H54 (cell line): ENCODE results near the gene CPLX3.

Experiments
- DNase-seq: peaks from one replicate; pipeline ENCODE4 v3.0.0; 2011; ENCODE audit warnings: low spot score, mixed read lengths; ENCODE audit not compliant: insufficient read length
- FAIRE-seq: peaks from 3 replicates; lab custom pipeline; 2011; peaks lifted over from hg19 to GRCh38; lab: Jason Lieb, UNC
- POLR2A ChIP-seq: IDR thresholded peaks from 2 replicates; pipeline ENCODE4 v1.6.1; 2011; ENCODE audit warnings: low read depth, mild to moderate bottlenecking, low read length

The CPLX3 gene

DNA sequence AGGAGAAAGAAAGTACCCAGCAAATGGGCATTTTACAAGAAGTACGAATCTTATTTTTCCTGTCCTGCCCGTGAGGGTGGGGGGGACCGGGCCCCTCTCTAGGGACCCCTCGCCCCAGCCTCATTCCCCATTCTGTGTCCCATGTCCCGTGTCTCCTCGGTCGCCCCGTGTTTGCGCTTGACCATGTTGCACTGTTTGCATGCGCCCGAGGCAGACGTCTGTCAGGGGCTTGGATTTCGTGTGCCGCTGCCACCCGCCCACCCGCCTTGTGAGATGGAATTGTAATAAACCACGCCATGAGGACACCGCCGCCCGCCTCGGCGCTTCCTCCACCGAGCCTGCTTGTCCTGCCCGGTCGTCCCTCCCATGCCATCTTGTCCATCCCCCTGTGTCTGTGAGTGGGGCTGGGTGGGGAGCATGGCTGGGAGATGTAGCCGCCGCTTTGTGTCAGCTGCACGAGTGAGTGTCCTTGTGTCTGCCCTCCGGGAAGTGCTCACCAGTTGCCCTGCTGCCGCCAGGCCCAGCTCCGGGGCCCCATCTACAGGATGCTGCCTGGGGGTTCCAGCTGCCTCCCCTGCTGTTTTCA is 23.5 kb upstream of the CPLX3 start:
- no peak for FAIRE-seq
- TF ChIP-seq POLR2A = no peak
- DNase-seq = no peak

DNA sequence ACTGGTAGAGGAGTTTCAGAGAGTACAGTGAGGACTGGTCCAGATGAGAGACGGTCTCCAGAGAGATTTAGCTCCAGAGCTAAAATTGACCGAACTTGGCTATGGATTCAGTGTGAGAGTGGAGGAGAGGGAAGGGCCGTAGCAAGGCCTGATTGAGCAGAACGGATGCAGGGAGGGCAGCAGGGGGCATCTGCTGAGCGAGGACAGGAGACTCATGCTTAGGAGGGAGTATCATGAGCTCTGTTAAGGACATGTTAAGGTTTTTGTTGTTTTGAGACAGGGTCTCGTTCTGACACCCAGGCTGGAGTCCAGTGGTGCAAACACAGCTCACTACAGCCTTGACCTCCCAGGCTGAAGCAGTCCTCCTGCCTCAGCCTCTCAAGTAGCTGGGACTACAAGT is 21.5 kb upstream of the CPLX3 start:
- no peak for FAIRE-seq
- no peak for DNase-seq
- no peak for TF ChIP-seq POLR2A

DNA sequence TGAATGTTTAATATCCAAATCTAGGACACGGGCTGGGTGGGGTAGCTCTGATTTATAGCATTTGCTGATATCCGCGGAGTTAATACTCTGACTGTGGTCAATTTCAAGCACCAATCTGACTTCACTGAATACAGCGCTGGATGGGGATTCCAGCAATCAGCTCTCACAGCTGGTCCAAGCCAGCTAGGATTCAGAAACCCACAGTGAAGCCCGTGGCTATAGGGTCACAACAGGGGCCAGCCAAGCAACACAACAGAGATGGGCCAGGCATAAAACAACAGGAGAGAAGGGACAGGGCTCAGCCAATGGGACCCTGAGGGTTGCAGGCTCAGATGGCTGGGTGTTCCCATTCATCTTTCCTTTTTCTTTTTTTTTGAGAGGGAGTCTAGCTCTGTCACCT is 19.1 kb upstream of the CPLX3 start:
- no peak for TF ChIP-seq POLR2A
- DNase-seq (no peak), FAIRE-seq (no peak)

DNA sequence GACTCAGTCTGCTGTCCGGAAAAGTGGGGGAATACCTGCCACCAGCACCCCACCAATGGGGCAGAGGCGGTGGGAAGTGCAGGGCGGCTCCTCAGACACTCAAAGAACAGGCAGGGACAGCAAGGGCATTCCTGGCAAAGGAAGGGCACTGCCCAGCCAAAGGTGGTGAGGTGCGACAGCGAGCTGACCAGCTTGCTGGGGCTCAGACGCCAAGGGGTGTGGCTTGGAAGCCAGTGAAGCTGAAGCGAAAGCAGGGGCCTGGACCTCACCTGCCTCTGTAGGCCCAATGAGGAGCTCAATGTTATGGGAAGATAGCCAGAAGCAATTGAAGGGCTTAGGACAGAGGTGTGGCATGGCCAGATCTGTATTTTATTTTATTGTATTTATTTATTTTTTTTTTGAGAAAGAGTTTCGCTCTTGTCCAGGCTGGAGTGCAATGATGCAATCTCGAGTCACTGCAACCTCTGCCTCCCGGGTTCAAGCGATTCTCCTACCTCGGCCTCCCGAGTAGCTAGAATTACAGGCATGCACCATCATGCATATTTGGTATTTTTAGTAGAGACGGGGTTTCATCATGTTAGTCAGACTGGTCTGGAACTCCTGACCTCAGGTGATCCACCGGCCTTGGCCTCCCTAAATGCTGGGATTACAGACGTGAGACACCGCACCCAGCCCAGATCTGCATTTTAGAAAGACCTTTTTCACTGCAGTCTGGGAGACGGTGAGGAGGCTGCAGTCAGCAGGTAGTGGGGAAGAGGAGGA is 18.2 kb upstream of the CPLX3 start:
- no peak for TF ChIP-seq POLR2A
- DNase-seq = no peak
- FAIRE-seq = no peak

DNA sequence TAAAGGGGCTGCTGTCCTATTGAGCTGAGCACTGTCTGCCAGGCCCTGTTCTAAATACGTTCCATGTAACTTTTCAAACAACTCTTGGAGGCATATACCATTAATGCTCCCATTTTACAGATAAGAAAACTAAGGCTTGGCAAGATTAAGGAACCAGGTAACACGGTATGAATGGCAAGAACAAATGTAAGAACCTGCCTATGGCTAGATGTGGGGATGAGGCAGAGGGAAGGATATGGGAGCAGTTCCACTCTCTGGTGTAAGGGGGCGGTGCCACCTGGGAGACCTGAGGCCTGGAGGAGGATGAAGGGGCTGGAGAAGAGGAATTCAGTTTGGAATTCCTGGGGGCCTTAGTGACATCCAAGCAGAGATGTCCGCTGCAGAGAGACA is 17.6 kb upstream of the CPLX3 start:
- no peak for TF ChIP-seq POLR2A
- no peak for DNase-seq
- no peak for FAIRE-seq

DNA sequence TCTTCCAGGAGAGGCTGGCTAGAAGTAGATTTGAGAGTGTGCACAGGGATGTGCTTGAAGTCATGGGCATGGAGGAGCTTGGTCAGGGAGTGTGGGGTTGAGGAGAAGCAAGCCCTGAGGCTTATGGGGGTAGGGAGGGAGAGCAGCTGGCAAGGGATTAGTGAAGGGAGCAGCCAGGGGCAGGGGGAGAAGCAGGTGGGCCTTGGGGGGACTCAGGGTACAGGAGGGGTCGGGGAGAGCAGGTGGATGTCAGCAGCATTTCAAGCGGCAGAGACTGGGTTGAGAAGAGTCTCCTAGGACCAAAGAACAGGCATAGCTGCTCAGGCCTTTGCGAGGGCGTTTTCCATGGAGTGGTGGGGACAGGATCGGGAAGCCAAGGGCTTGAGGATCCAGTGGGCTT is 17.2 kb upstream of the CPLX3 start:
- no peak for FAIRE-seq
- no peak for DNase-seq
- no peak for TF ChIP-seq POLR2A

DNA sequence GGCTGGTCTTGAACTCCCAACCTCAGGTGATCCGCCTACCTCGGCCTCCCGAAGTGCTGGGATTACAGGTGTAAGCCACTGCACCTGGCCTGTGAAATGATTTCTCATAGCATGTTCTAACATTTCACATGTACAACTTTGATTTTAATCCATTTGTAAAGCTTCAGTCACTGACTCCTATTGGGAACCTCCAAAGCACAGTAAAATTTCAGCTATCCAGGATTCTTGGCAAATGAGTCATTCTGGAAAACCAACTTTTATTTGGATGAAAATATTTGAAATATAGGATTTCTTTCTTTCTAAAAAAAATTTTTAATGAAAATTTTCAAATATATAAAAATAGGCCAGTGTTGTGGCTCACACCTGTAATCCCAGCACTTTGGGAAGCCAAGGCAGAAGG is 16.5 kb upstream of the CPLX3 start:
- DNase-seq (no peak), FAIRE-seq (no peak)
- TF ChIP-seq POLR2A = no peak

DNA sequence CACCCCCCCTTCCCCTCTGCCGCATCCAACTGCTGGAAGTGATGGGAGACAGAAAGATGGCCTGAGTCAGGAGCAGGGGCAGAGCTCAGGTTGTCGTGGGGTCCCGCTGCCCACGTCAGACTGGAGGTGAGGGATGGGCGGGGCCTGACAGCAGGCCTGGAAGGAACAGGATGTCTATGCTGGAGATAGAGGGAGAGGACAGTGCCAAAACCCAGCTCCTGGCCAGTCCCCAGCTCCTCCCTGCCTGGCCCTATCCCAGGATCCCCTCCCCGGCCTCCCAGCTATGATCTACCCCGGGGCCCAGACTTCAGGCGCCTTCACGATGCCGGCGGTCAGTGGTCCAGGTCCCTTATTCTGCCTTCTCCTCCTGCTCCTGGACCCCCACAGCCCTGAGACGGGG is 13.9 kb upstream of the CPLX3 start, which contains the start of gene LMAN1L:
Gene LMAN1L (plus strand): TSS at position 303 of the 400 bp plus-strand sequence. CDS start 20 bp downstream, at position 323.
- FAIRE-seq (no peak), DNase-seq (no peak)
- no peak for TF ChIP-seq POLR2A

DNA sequence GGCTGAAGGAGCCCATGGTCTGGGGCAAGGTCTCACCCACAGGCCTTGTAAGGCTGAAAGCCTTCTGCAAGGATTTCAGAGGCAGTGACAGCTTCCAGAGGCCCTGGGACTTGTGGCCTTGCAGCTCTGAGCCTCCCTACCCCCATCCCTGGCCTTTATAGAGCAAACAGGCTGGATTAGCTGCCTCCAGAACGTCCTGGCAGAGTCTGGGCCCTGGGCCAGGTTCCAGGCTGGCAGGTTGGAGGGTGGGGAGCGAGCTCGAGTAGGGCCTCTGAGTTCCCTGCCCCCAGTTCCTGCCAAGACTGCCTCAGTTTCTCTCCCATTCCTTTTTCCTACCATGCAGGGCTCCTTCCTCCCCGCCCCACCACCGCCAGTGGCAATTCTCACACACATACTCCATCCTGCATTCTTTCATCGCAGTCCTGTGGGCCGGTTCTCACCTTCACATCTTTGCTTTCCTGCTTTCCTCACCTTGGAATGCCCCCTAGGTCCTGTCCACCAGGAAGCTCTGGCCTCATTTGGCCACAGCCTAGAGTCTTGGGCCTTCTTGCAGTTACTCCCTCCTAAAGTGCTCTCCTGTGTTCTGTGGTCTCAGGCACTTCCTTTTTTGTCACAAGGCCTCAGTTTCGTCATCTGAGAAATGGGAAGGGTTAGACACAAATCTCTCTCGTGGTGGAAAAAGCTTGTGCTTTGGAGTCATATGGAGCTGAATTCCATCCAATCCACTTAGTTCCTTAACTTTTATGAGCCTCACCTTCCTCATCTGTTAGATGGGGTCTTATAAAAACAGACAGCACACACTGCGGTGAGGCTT is 11.1 kb upstream of the CPLX3 start:
- DNase-seq (no peak), FAIRE-seq (no peak)
- no peak for TF ChIP-seq POLR2A

DNA sequence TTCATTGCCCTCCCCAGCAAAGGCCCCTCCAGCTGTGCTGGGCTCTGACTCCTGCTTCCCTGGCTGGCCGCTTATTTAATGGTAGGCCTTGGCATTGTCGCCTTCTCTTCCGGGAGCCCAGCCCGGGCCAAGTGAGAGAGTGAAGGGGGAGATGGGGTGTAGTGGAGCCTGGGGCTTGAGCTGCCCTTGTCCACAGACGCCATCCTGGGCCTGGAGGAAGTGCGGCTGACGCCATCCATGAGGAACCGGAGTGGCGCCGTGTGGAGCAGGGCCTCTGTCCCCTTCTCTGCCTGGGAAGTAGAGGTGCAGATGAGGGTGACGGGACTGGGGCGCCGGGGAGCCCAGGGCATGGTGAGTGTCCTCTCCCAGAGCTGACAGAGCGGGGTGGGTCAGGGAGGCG is 10.5 kb upstream of the CPLX3 start:
- DNase-seq = no peak
- TF ChIP-seq POLR2A = no peak
- no peak for FAIRE-seq

DNA sequence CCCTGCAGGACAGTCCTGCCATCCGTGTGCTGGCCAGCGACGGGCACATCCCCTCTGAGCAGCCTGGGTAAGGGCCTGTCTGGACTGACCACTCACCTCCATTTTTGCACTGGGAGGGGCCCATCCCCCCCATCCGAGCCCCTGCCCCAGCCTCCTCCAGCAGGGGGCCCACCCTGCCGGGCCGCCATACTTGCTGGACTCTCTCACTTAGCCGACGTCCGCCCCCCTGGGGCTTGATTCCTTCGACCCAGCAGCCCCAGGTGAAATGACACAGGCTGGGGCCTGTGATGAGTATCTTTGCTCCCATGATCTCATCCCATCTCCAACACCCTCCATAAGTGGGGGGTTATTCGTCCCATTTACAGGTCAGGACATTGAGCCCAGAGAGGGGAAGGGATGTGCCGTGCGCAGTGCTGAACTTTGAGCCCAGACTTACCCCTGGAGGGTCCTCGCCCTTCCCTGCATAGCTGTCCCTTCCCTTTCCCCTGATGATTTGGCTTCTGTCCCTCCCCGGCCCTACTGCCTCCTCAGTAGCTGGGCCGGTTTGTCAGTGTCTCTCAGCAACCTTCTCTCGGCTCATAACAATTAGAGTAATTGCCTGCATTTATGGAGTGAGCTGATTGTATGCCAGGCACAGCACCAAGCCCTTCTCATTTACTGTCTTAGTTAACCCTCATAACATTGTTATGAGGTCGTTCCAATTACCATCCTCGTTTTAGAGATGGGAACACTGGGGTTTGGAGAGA is 9.6 kb upstream of the CPLX3 start:
- FAIRE-seq = no peak
- TF ChIP-seq POLR2A = no peak
- no peak for DNase-seq

DNA sequence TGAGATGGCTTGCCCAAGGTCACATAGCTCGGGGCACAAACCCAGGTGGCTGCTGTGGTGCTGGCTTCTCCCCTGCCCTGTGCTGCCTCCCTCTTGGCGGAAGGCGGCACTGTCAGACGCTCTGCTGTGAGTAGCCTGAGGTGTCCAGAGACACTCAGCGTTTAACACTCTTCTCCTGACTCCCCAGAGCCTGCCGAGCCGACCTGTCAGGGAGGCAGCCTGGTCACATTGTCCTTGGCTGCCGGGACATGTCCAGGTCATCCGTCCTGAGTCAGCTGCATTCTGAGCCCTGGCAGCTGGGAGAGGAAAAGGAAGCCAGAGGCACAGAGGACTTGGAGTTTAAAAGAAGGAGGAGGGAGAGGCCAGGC is 9.1 kb upstream of the CPLX3 start:
- FAIRE-seq = no peak

DNA sequence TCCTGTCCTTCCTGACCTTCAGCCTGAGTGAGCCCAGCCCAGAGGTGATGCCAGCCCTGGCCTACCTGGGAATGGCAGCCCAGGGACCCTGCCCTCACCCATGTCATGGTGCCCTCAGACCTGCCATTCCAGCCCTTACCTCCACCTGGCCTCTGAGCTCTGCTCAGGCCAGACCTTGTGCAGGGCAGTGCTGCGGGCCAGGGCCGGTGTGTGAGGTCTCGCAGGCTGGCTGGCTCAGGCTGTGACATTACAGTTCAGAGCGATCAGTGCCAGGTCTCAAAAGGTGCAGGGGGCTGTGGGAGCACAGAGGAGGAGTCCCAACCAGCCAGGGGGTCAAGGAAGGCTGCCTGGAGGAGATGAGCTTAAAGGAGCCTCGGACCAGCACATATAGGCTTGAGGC is 6.4 kb upstream of the CPLX3 start:
- no peak for DNase-seq
- TF ChIP-seq POLR2A = no peak
- FAIRE-seq = no peak

More for the DNA sequence above, 9.1 kb upstream of the CPLX3 start:
- no peak for TF ChIP-seq POLR2A
- no peak for DNase-seq
